Natural killer cell (primary cell): ENCODE data around the gene ATP2A3. TPM values are rescaled to one million over a fixed set of nuclear protein-coding genes. Genes with fewer than 3 reads are reported as not detected.
A peak's percentile ranks its signal among the peaks of the same experiment; 100 is the strongest.

Source experiments
- ATAC-seq, 3 donors: fragments of 150-1000 bp in 2 of 3; fragments of 200-7000 bp in 1 of 3; cut with Tn5 transposase; 1 replicate in 1 of 3; 2 replicates in 2 of 3; pipeline ENCODE4 v1.10.0; 2021; ENCODE audit warnings: mild to moderate bottlenecking in 2 of 3, moderate library complexity in 2 of 3
- DNase-seq, 2 donors: peaks; one replicate each; pipeline versions ENCODE4 v3.0.0 to v3.0.0-alpha.2; 2013 to 2021; ENCODE audit warnings: mixed read lengths in 1 of 2
- H3K27ac ChIP-seq: one replicate; pipeline ENCODE4 v1.5.1; 2013; ENCODE audit warnings: mild to moderate bottlenecking, low read length
- H3K27me3 ChIP-seq: one replicate; pipeline ENCODE4 v1.6.1; 2013; ENCODE audit warnings: low read length; ENCODE audit not compliant: control insufficient read depth, insufficient read depth
- H3K36me3 ChIP-seq: one replicate; pipeline ENCODE4 v1.6.1; 2013; ENCODE audit warnings: low read length; ENCODE audit not compliant: control insufficient read depth, insufficient read depth
- H3K4me1 ChIP-seq: one replicate; pipeline ENCODE4 v1.6.1; 2013; ENCODE audit warnings: low read length; ENCODE audit not compliant: control insufficient read depth, insufficient read depth
- H3K4me3 ChIP-seq: one replicate; pipeline ENCODE4 v1.5.1; 2013; ENCODE audit warnings: low read length
- H3K9me3 ChIP-seq: one replicate; pipeline ENCODE4 v1.6.1; 2013; ENCODE audit warnings: low read length; ENCODE audit not compliant: control insufficient read depth, insufficient read depth
- H3K27ac Mint-ChIP-seq, 2 donors: one replicate each; pipeline ENCODE4 v1.8.0; 2022; ENCODE audit warnings: mild to moderate bottlenecking in 2 of 2, mixed read lengths in 2 of 2, moderate library complexity in 1 of 2
- H3K27me3 Mint-ChIP-seq, 2 donors: one replicate each; pipeline ENCODE4 v1.8.0; 2022; ENCODE audit warnings: low read depth in 2 of 2, mixed read lengths in 2 of 2
- H3K36me3 Mint-ChIP-seq: one replicate; pipeline ENCODE4 v1.8.0; 2022; ENCODE audit warnings: mixed read lengths
- H3K4me1 Mint-ChIP-seq, 2 donors: one replicate each; pipeline ENCODE4 v1.8.0; 2022; ENCODE audit warnings: mixed read lengths in 2 of 2
- H3K4me3 Mint-ChIP-seq: one replicate; pipeline ENCODE4 v1.8.0; 2022; ENCODE audit warnings: mild to moderate bottlenecking, moderate library complexity, mixed read lengths
- H3K9me3 Mint-ChIP-seq, 2 donors: one replicate each; pipeline ENCODE4 v1.8.0; 2022; ENCODE audit warnings: mixed read lengths in 2 of 2
- CTCF ChIP-seq: fragments of 200-600 bp; IDR thresholded peaks from one replicate; pipeline ENCODE4 v1.8.0; 2022; ENCODE audit warnings: antibody characterized with exemption
- WGBS: methylation state at CpG from one replicate; pipeline ENCODE4 v1.1.7; 2013; ENCODE audit warnings: missing lambda C conversion rate; ENCODE audit not compliant: insufficient coverage; 5-methylcytosine and 5-hydroxymethylcytosine counted together
- intact Hi-C: fragments of 100-400 bp; cut with micrococcal nuclease; formaldehyde crosslinking; loops from one replicate; pipeline ENCODE4 v1.14.2; 2022
- total RNA-seq, 4 donors: library from RNA; stranded (reverse); fragments of 120-200 nt in 1 of 4; gene quantifications; one replicate each; pipeline versions ENCODE4 v1.2.3 to v1.2.4, GENCODE V29; 2013 to 2022

Gene ATP2A3
- total RNA-seq, 3 donors from 2014 or later (not counting 1 experiment from before 2014, with no cell fraction given): 326 to 397 (median 377) TPM

- no peaks in the 10 kb centered on the region for H3K27me3 Mint-ChIP-seq
- Histone ChIP-seq H3K9me3 (no peaks in the 10 kb centered on the region), H3K36me3 (no peaks in the 10 kb centered on the region), H3K27me3 (no peaks in the 10 kb centered on the region), H3K27ac (no peak overlapping the region), H3K4me1 (peaks cover 37% of the 10 kb centered on the region), H3K4me3 (no peak overlapping the region)
- H3K36me3 Mint-ChIP-seq: no peaks in the 10 kb centered on the region
- H3K27ac Mint-ChIP-seq: peak overlapping the region in 1 of 2 donors; percentile 77
- peak overlapping the region; percentile 25 for H3K4me3 Mint-ChIP-seq
- WGBS: 81% methylated on average over 22 of the region's 22 CpGs
- no peak for TF ChIP-seq CTCF
- no peak for DNase-seq
- H3K4me1 Mint-ChIP-seq: peaks cover 31 to 52% of the 10 kb centered on the region in 2 donors
- intact Hi-C loops: loop anchor here (5.0 kb wide), 1 partner anchor 72 kb away; the partner anchor contains the start of gene ATP2A3
- H3K9me3 Mint-ChIP-seq: no peaks in the 10 kb centered on the region
- no peak for ATAC-seq
Observed at GRCh38 chr17:3890082-3890877, 74.0 kb downstream of the ATP2A3 start.

- no peak overlapping the region for H3K4me3 ChIP-seq
- no peaks in the 10 kb centered on the region for H3K9me3 Mint-ChIP-seq
- H3K9me3 ChIP-seq: no peaks in the 10 kb centered on the region
- H3K27ac Mint-ChIP-seq: no peak overlapping the region
- no peaks in the 10 kb centered on the region for H3K27me3 ChIP-seq
- no peaks in the 10 kb centered on the region for H3K36me3 Mint-ChIP-seq
- no peak overlapping the region for H3K27ac ChIP-seq
- no peaks in the 10 kb centered on the region for H3K36me3 ChIP-seq
- intact Hi-C loops: loop anchor here (5.0 kb wide), 1 partner anchor 73 kb away; the partner anchor contains the start of gene ATP2A3
- 94% methylated on average over 17 of the region's 17 CpGs for WGBS
- no peak overlapping the region for H3K4me3 Mint-ChIP-seq
- peaks cover 37% of the 10 kb centered on the region for H3K4me1 ChIP-seq
- DNase-seq (no peak), ATAC-seq (no peak)
- H3K4me1 Mint-ChIP-seq: peaks cover 31 to 56% of the 10 kb centered on the region in 2 donors
- TF ChIP-seq CTCF: no peak
- no peaks in the 10 kb centered on the region for H3K27me3 Mint-ChIP-seq
Observed at GRCh38 chr17:3889325-3890012, 74.8 kb downstream of the ATP2A3 start.

GRCh38 chr17:3888343-3889171 lies 75.7 kb downstream of the ATP2A3 start:
- H3K36me3 ChIP-seq: no peaks in the 10 kb centered on the region
- no peaks in the 10 kb centered on the region for H3K9me3 Mint-ChIP-seq
- H3K9me3 ChIP-seq: no peaks in the 10 kb centered on the region
- peaks cover 25 to 50% of the 10 kb centered on the region in 2 donors for H3K4me1 Mint-ChIP-seq
- 91% methylated on average over 50 of the region's 50 CpGs for WGBS
- no peak for TF ChIP-seq CTCF
- H3K27me3 Mint-ChIP-seq: no peaks in the 10 kb centered on the region
- no peak overlapping the region for H3K4me3 ChIP-seq
- ATAC-seq: no peak
- H3K27me3 ChIP-seq: no peaks in the 10 kb centered on the region
- H3K4me1 ChIP-seq: peaks cover 31% of the 10 kb centered on the region
- peak in 1 of 2 donors; percentile 33 for DNase-seq
- H3K27ac Mint-ChIP-seq: peak overlapping the region in 1 of 2 donors; percentile 76
- H3K36me3 Mint-ChIP-seq: no peaks in the 10 kb centered on the region
- H3K27ac ChIP-seq: no peak overlapping the region
- intact Hi-C loops: no loop called here
- no peak overlapping the region for H3K4me3 Mint-ChIP-seq
